GM12878 (cell line): ENCODE measurements around the gene IRF9. TPM values are rescaled to one million over a fixed set of nuclear protein-coding genes. Genes with fewer than 3 reads are reported as not detected.

Experiments used
- BACH1 ChIP-seq: fragments of 450-650 bp; IDR thresholded peaks from 2 replicates; pipeline ENCODE4 v1.6.1; 2017; ENCODE audit warnings: mild to moderate bottlenecking, borderline replicate concordance
- CBFB ChIP-seq: IDR thresholded peaks from 2 replicates; pipeline ENCODE4 v1.6.1; 2016; ENCODE audit warnings: antibody characterized with exemption, low read depth
- EZH2 ChIP-seq: IDR thresholded peaks from 2 replicates; pipeline ENCODE4 v1.6.1; 2012; ENCODE audit warnings: low read depth, mild to moderate bottlenecking, control low read depth, inconsistent platforms, low read length, borderline replicate concordance; ENCODE audit not compliant: control insufficient read depth
- GABPA ChIP-seq: IDR thresholded peaks from 2 replicates; pipeline ENCODE4 v1.6.1; 2014; ENCODE audit warnings: antibody characterized with exemption, low read depth, mild to moderate bottlenecking, inconsistent platforms
- JUNB ChIP-seq: IDR thresholded peaks from 2 replicates; pipeline ENCODE4 v1.6.1; 2016; ENCODE audit warnings: antibody characterized with exemption, mild to moderate bottlenecking
- MXI1 ChIP-seq: fragments of 150-350 bp; IDR thresholded peaks from 2 replicates; pipeline ENCODE4 v1.6.1; 2011; ENCODE audit warnings: low read depth, mild to moderate bottlenecking, inconsistent platforms, low read length, improper control_type of control experiment
- NR2F1 ChIP-seq: fragments of 450-650 bp; conservative IDR thresholded peaks from 2 replicates; pipeline ENCODE4 v1.6.1; 2017; ENCODE audit warnings: mild to moderate bottlenecking
- POLR2AphosphoS5 ChIP-seq: IDR thresholded peaks from 2 replicates; pipeline ENCODE4 v1.6.1; 2011; ENCODE audit warnings: mild to moderate bottlenecking, low read length, inconsistent platforms
- RAD51 ChIP-seq: fragments of 450-650 bp; IDR thresholded peaks from 2 replicates; pipeline ENCODE4 v1.6.1; 2016; ENCODE audit warnings: moderate library complexity, mild to moderate bottlenecking, inconsistent platforms
- RCOR1 ChIP-seq: conservative IDR thresholded peaks from 2 replicates; pipeline ENCODE4 v1.6.1; 2012; ENCODE audit warnings: low read depth, low read length, improper control_type of control experiment
- RELB ChIP-seq: fragments of 450-650 bp; IDR thresholded peaks from 2 replicates; pipeline ENCODE4 v1.6.1; 2017; ENCODE audit warnings: low read depth, mild to moderate bottlenecking, moderate library complexity
- RFX5 ChIP-seq: IDR thresholded peaks from 2 replicates; pipeline ENCODE4 v1.6.1; 2011; ENCODE audit warnings: low read depth, low read length, improper control_type of control experiment
- SIX5 ChIP-seq: IDR thresholded peaks from 2 replicates; pipeline ENCODE4 v1.6.1; 2011; ENCODE audit warnings: mild to moderate bottlenecking, low read depth, low read length, moderate library complexity; ENCODE audit not compliant: severe bottlenecking
- SPI1 ChIP-seq: IDR thresholded peaks from 2 replicates; pipeline ENCODE4 v1.6.1; 2011; ENCODE audit warnings: low read depth, mild to moderate bottlenecking, low read length, moderate library complexity, borderline replicate concordance; ENCODE audit not compliant: insufficient read depth
- SREBF1 ChIP-seq: IDR thresholded peaks from 2 replicates; pipeline ENCODE4 v1.6.1; 2012; ENCODE audit warnings: mild to moderate bottlenecking, low read length
- SRF ChIP-seq, 2 experiments: IDR thresholded peaks; 2 replicates each; pipeline ENCODE4 v1.6.1; 2011; ENCODE audit warnings: low read depth in 2 of 2, low read length in 2 of 2, mild to moderate bottlenecking in 1 of 2, moderate library complexity in 1 of 2
- TBL1XR1 ChIP-seq: IDR thresholded peaks from 2 replicates; pipeline ENCODE4 v1.6.1; 2012; ENCODE audit warnings: low read depth, low read length, improper control_type of control experiment
- ZBED1 ChIP-seq: IDR thresholded peaks from 2 replicates; pipeline ENCODE4 v1.6.1; 2016; ENCODE audit warnings: borderline replicate concordance
- ZNF24 ChIP-seq: fragments of 450-650 bp; IDR thresholded peaks from 2 replicates; pipeline ENCODE4 v1.6.1; 2017; ENCODE audit warnings: antibody characterized with exemption, mild to moderate bottlenecking
- ZZZ3 ChIP-seq: IDR thresholded peaks from 2 replicates; pipeline ENCODE4 v1.6.1; 2011; ENCODE audit warnings: low read depth; ENCODE audit not compliant: control insufficient read depth, insufficient read length
- polyA plus RNA-seq, 11 experiments: library from polyadenylated mRNA; depleted of rRNA in 4 of 11; unstranded in 6 of 11; stranded (reverse) in 5 of 11; fragments of >200 nt; fragmentation: Nextera tagmentation in 4 of 11; fragmentation: Illumina TruSeq in 1 of 11; extraction: Ambion mirVana in 4 of 11; extraction: Trizol in 1 of 11; gene quantifications; 1 replicate in 1 of 11; 2 replicates in 10 of 11; pipeline versions ENCODE4 v1.2.1 to v1.2.3, GENCODE V29; 2011 to 2016; ENCODE audit warnings: inconsistent platforms in 2 of 11, missing spikeins in 2 of 11, low read depth in 1 of 11
- total RNA-seq, 4 experiments: library from RNA; depleted of rRNA in 3 of 4; stranded (reverse); fragments of >200 nt in 3 of 4; fragmentation: Illumina TruSeq in 1 of 4; extraction: Trizol in 1 of 4; gene quantifications; 2 replicates each; pipeline versions ENCODE4 v1.2.1 to v1.2.3, GENCODE V29; 2013 to 2021
- TF ChIP-seq, protein P1 (sequence below): fragments of 450-650 bp; IDR thresholded peaks from 2 replicates; pipeline ENCODE4 v1.6.1; 2016; ENCODE audit warnings: mild to moderate bottlenecking

IRF9 gene
- total and polyA plus RNA-seq, 10 of the 15 experiments (the other 5 are each of a cell fraction or from before 2014, with no cell fraction given): 47.6 to 234 (median 148) TPM

DNA sequence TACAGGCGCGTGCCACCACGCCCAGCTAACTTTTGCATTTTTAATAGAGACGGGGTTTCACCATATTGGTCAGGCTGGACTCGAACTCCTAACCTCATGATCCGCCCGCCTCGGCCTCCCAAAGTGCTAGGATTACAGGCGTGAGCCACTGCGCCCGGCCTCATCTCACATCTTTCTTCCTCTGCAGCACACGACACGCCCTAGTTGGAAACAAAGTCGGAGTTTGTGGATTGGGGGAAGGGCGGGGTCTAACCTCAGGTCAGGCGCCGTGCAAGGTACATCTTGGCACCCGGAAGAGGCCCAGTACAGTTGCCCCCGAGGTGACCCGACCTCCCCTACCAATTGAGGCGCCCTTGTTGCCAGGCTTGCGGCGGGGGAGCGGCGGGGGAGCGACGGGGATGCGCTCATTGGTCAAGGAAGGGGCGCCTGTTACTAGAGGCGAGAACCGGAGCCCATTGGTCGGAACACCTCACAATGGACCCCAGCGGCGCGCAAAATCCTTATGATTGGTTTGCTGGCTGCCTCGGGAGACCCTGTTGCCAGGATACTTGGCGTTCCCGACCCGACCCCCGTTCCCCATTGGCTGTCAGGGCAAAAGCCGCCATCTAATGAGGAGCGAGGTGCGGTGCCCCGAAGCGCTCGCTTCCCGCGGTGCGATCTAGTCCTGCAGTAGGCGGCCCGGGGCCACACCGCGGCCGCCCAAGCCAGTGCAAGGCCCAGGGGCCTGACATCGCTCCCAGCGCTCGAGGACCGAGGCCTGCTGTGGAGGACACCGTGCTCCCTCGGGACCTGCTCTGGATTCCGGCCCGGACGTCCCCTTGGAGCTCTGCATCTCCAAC is 10.6 kb downstream of the IRF9 start, which contains the start of gene REC8 (continued):
- TF ChIP-seq SPI1: no peak
- no peak for TF ChIP-seq TBL1XR1
- TF ChIP-seq MXI1: peak; percentile 52; the same call in 1 of the 2 replicates
- TF ChIP-seq ZZZ3: no peak
- peak; percentile 81 for TF ChIP-seq POLR2AphosphoS5
- TF ChIP-seq BACH1: peak; percentile 68; the same call in 1 of the 2 replicates
- TF ChIP-seq CBFB: no peak
- TF ChIP-seq, protein P1, sequence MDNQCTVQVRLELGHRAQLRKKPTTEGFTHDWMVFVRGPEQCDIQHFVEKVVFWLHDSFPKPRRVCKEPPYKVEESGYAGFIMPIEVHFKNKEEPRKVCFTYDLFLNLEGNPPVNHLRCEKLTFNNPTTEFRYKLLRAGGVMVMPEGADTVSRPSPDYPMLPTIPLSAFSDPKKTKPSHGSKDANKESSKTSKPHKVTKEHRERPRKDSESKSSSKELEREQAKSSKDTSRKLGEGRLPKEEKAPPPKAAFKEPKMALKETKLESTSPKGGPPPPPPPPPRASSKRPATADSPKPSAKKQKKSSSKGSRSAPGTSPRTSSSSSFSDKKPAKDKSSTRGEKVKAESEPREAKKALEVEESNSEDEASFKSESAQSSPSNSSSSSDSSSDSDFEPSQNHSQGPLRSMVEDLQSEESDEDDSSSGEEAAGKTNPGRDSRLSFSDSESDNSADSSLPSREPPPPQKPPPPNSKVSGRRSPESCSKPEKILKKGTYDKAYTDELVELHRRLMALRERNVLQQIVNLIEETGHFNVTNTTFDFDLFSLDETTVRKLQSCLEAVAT: no peak
- no peak for TF ChIP-seq SIX5
- TF ChIP-seq NR2F1: peak; percentile 88
- TF ChIP-seq RELB: no peak
- TF ChIP-seq GABPA: no peak
- TF ChIP-seq SRF (IDR thresholded peaks at IDR 0.05; ENCODE audit: low read depth in 2 of 2, low read length in 2 of 2): no peak
- TF ChIP-seq ZNF24: no peak
- no peak for TF ChIP-seq SREBF1
- TF ChIP-seq RFX5: peak; percentile 87
- no peak; the same call in 1 of the 2 replicates for TF ChIP-seq ZBED1
- TF ChIP-seq RCOR1: no peak
- no peak for TF ChIP-seq JUNB
- no peak for TF ChIP-seq EZH2
- no peak for TF ChIP-seq RAD51
- TF ChIP-seq, all 136 proteins: peak for 39
